GM18907 (cell line): ENCODE measurements around the gene GRAMD4.

Experiments used
- ATAC-seq: cut with Tn5 transposase; IDR thresholded peaks from one replicate; pipeline ENCODE4 v1.9.1; 2021; ENCODE audit warnings: mild to moderate bottlenecking, moderate library complexity; ENCODE audit not compliant: unreplicated experiment

GRAMD4 gene

GRCh38 chr22:46707305-46707704 lies 87.1 kb downstream of the GRAMD4 start:
- ATAC-seq: no peak

- ATAC-seq: no peak
Measured at GRCh38 chr22:46707827-46708570, 87.8 kb downstream of the GRAMD4 start.

GRCh38 chr22:46708766-46709330 lies 88.7 kb downstream of the GRAMD4 start:
- ATAC-seq: no peak

GRCh38 chr22:46710806-46711205 lies 90.6 kb downstream of the GRAMD4 start:
- no peak for ATAC-seq

- no peak for ATAC-seq
Measured at GRCh38 chr22:46712288-46712687, 92.1 kb downstream of the GRAMD4 start.

- no peak for ATAC-seq
Measured at GRCh38 chr22:46714550-46714949, 94.4 kb downstream of the GRAMD4 start.

GRCh38 chr22:46719921-46720320 lies 99.7 kb downstream of the GRAMD4 start:
- no peak for ATAC-seq

GRCh38 chr22:46721501-46722085 lies 101.4 kb downstream of the GRAMD4 start:
- ATAC-seq: no peak

GRCh38 chr22:46723882-46724281 lies 103.7 kb downstream of the GRAMD4 start:
- no peak for ATAC-seq

- no peak for ATAC-seq
Measured at GRCh38 chr22:46725096-46725495, 104.9 kb downstream of the GRAMD4 start.

- ATAC-seq: no peak
Measured at GRCh38 chr22:46726066-46726985, 106.1 kb downstream of the GRAMD4 start.

- ATAC-seq: no peak
Measured at GRCh38 chr22:46726986-46727317, 106.8 kb downstream of the GRAMD4 start.

GRCh38 chr22:46727813-46728364 lies 107.7 kb downstream of the GRAMD4 start:
- ATAC-seq: no peak

- no peak for ATAC-seq
Measured at GRCh38 chr22:46728470-46728869, 108.3 kb downstream of the GRAMD4 start.
